MCF 10A (cell line): ENCODE measurements around the gene ATP6V1C2. TPM values are rescaled to one million over a fixed set of nuclear protein-coding genes. Genes with fewer than 3 reads are reported as not detected.

ENCODE experiments used
- BruUV-seq: library from RNA; stranded (reverse); fragments of 400-500 nt; replicated peaks from 2 replicates; lab custom pipeline; 2021; lab: Mats Ljungman, UMichigan
- CTCF ChIA-PET: fragments of 300-600 bp; sonication (Branson Sonifier 250); formaldehyde crosslinking; extraction: SDS; loops from one replicate; lab custom pipeline; 2021; ENCODE audit warnings: antibody characterized with exemption, inconsistent platforms; lab: Yijun Ruan, JAX
- POLR2A ChIA-PET: fragments of 300-600, 350-650 bp; sonication (Branson Sonifier 250); formaldehyde crosslinking; extraction: SDS; loops from one replicate; lab custom pipeline; 2020; ENCODE audit warnings: antibody characterized with exemption, inconsistent platforms; lab: Yijun Ruan, JAX
- DNase-seq: peaks from one replicate; pipeline ENCODE4 v3.0.0-alpha.2; 2018; ENCODE audit not compliant: unreplicated experiment
- H3K27ac Mint-ChIP-seq: one replicate; pipeline ENCODE4 v1.8.0; 2022; ENCODE audit warnings: mild to moderate bottlenecking, low read depth, mixed read lengths; ENCODE audit not compliant: unreplicated experiment
- H3K27me3 Mint-ChIP-seq: one replicate; pipeline ENCODE4 v1.8.0; 2022; ENCODE audit warnings: mixed read lengths; ENCODE audit not compliant: insufficient read depth, unreplicated experiment
- H3K36me3 Mint-ChIP-seq: one replicate; pipeline ENCODE4 v1.8.0; 2022; ENCODE audit warnings: mild to moderate bottlenecking, moderate library complexity, mixed read lengths; ENCODE audit not compliant: insufficient read depth, unreplicated experiment
- H3K4me1 Mint-ChIP-seq: one replicate; pipeline ENCODE4 v1.8.0; 2022; ENCODE audit warnings: mixed read lengths; ENCODE audit not compliant: insufficient read depth, unreplicated experiment
- H3K4me3 Mint-ChIP-seq: one replicate; pipeline ENCODE4 v1.8.0; 2022; ENCODE audit warnings: mild to moderate bottlenecking, moderate library complexity, mixed read lengths; ENCODE audit not compliant: unreplicated experiment
- H3K9me3 Mint-ChIP-seq: one replicate; pipeline ENCODE4 v1.8.0; 2022; ENCODE audit warnings: mixed read lengths; ENCODE audit not compliant: unreplicated experiment
- intact Hi-C: fragments of 100-400 bp; cut with micrococcal nuclease; formaldehyde crosslinking; loops from 2 replicates; pipeline ENCODE4 v1.14.1; 2022
- total RNA-seq: library from RNA; stranded (reverse); gene quantifications from 2 replicates; pipeline ENCODE4 v1.2.3, GENCODE V29; 2022
- TF ChIP-seq, protein P1 (sequence below): fragments of 200-600 bp; IDR thresholded peaks from one replicate; pipeline ENCODE4 v1.8.0; 2022; ENCODE audit warnings: antibody characterized with exemption, mild to moderate bottlenecking; ENCODE audit not compliant: unreplicated experiment

ATP6V1C2 gene
- total RNA-seq, 1 experiment from 2014 or later, result 0.19 TPM

DNA sequence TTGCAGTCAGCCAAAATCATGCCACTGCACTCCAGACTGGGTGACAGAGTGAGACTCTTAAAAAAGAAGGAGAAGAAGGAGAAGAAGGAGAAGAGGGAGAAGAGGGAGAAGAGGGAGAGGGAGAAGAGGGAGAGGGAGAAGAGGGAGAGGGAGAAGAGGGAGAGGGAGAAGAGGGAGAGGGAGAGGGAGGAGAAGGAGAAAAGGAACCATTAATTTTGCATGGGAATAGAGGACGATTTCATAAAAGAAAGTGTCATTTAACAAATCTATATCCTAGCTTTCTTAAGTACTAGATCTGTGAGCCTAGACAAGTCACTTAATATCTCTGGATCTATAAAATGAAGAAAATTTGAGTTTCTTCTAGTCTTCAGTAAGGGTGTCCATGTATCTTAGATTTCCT lies 41.2 kb upstream of the ATP6V1C2 start:
- BruUV-seq, result no TSS peak
- ChIA-PET CTCF (no interaction called here), POLR2A (interaction anchor here (0.7 kb wide), 1 partner anchor 137 kb away, joined by 3 read pairs; no protein-coding TSS in a partner anchor)
- no peak for DNase-seq
- H3K27ac Mint-ChIP-seq, result no peak overlapping the region
- peaks cover 69% of the 10 kb centered on the region for H3K36me3 Mint-ChIP-seq
- H3K4me1 Mint-ChIP-seq, result no peaks in the 10 kb centered on the region
- intact Hi-C loops, result no loop called here
- no peaks in the 10 kb centered on the region for H3K9me3 Mint-ChIP-seq
- TF ChIP-seq, protein P1, sequence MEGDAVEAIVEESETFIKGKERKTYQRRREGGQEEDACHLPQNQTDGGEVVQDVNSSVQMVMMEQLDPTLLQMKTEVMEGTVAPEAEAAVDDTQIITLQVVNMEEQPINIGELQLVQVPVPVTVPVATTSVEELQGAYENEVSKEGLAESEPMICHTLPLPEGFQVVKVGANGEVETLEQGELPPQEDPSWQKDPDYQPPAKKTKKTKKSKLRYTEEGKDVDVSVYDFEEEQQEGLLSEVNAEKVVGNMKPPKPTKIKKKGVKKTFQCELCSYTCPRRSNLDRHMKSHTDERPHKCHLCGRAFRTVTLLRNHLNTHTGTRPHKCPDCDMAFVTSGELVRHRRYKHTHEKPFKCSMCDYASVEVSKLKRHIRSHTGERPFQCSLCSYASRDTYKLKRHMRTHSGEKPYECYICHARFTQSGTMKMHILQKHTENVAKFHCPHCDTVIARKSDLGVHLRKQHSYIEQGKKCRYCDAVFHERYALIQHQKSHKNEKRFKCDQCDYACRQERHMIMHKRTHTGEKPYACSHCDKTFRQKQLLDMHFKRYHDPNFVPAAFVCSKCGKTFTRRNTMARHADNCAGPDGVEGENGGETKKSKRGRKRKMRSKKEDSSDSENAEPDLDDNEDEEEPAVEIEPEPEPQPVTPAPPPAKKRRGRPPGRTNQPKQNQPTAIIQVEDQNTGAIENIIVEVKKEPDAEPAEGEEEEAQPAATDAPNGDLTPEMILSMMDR, result no peak
- no peak overlapping the region for H3K4me3 Mint-ChIP-seq
- H3K27me3 Mint-ChIP-seq, result no peaks in the 10 kb centered on the region

DNA sequence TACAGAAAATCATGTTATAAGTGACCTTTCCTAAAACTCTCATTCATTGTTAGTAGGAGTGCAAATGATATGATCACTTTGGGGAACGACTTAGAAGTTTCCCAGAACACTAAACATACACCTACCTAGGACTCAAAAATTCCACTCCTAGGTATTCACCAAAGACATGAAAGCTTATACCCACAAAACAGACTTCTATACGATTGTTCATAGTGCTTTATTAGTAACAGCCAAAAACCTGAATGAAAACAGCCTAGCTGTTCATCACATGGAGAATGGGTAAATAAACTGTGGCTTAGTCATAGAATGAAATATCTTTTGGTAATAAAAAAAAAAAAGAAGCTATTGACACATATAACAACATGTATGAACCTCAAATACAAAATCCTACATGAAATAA lies 40.5 kb upstream of the ATP6V1C2 start:
- CTCF ChIA-PET, result interaction anchor here (0.6 kb wide), 1 partner anchor 301 kb away, joined by 3 read pairs; no protein-coding TSS in a partner anchor
- no TSS peak for BruUV-seq
- TF ChIP-seq, protein P1, result no peak
- Mint-ChIP-seq H3K27ac (no peak overlapping the region), H3K36me3 (peaks cover 65% of the 10 kb centered on the region), H3K9me3 (no peaks in the 10 kb centered on the region), H3K4me3 (no peak overlapping the region), H3K4me1 (no peaks in the 10 kb centered on the region), H3K27me3 (no peaks in the 10 kb centered on the region)
- no peak for DNase-seq
- intact Hi-C loops, result no loop called here
- POLR2A ChIA-PET, result interaction anchor here (1.4 kb wide), 1 partner anchor 9 kb away, joined by 8 read pairs; the partner anchor contains the start of gene NOL10

DNA sequence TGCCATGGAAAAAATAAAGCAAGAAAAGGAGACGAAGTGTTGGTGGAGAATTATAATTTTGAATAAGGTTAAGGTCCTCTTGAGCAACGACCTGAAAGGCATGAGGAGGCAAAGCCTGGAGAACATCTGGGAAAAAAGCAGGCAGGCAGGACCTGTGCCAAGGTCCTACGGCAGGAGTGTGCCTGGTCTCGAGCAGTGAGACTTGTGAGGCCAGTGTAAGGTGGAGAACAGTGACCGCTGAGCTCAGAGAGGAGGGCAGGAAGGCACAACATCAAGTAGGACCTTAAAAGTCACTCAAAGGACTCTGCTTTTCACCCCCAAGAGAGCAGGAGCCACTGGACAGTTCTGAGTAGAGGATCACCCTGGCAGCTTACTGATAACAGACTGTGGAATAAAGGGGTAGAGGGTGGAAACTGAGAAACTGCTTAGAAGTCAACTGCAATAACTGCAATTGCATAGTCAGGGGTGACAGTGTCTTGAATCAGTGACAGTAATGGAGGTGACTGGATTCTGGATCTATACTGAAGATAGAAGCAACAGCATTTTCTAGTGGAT lies 35.2 kb upstream of the ATP6V1C2 start:
- Mint-ChIP-seq H3K4me1 (peaks cover 4% of the 10 kb centered on the region), H3K27me3 (no peaks in the 10 kb centered on the region), H3K36me3 (peaks cover 35% of the 10 kb centered on the region), H3K27ac (no peak overlapping the region), H3K4me3 (no peak overlapping the region), H3K9me3 (no peaks in the 10 kb centered on the region)
- intact Hi-C loops, result no loop called here
- ChIA-PET CTCF (interaction anchor here (0.5 to 1.7 kb wide), 3 partner anchors 18 to 39 kb away, joined by 3 read pairs; no protein-coding TSS in a partner anchor), POLR2A (interaction anchor here (1.2 kb wide), 1 partner anchor 240 kb away, joined by 4 read pairs; no protein-coding TSS in a partner anchor)
- no peak for DNase-seq
- no TSS peak for BruUV-seq
- TF ChIP-seq, protein P1, result no peak

DNA sequence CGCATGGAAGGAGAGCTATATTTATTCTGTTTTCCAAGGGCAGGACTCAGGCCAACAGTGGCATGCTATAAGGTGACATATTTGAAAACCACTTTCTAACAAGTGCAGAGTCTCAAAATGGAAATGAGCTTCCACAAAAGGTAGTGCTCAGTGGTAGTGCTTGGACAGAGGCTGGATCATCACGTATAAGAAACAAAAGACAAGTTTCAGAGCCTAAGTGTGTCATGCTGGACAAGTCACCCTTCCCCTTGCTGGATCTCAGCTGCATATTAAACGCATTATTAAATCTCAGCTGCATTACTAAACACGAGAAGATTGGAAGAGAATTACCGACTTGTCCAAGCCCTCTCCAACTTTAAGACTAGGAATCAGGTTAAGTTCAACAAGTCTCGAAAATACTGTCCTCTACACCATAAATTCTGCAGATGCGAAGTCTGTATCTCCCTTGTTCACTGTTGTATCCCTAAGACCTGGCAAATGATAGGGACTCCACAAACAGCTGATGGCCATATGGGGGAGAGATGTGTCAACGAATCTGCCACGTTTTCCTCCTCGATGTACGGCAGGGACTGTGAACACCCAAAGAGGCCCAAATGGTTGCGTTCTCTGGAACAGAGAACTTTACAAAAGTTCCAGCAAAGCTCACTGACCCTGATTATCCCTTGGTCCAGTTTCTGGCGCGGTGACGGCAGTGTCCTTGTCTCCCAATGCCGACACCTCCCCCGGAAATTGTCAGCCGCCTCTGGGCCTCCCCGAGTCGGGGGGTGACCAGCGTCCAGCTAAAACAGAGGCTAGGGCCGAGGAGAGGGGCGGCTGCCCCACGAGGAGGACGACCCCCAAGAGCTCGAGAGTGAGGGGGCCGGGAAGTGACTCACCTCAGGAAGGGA lies 32.3 kb upstream of the ATP6V1C2 start:
- TSS peak; percentile 62 for BruUV-seq
- no peaks in the 10 kb centered on the region for H3K9me3 Mint-ChIP-seq
- DNase-seq, result peak; percentile 7
- H3K4me1 Mint-ChIP-seq, result peaks cover 5% of the 10 kb centered on the region
- intact Hi-C loops, result no loop called here
- H3K27me3 Mint-ChIP-seq, result no peaks in the 10 kb centered on the region
- POLR2A ChIA-PET, result interaction anchor here (0.7 to 3.0 kb wide), 8 partner anchors 8 to 620 kb away, joined by 3 to 17 read pairs (median 4); partner anchors contain the start of genes ODC1 and PDIA6
- CTCF ChIA-PET, result interaction anchor here (0.5 to 1.1 kb wide), 8 partner anchors 10 to 708 kb away, joined by 3 to 5 read pairs (median 3); no protein-coding TSS in a partner anchor
- no peak overlapping the region for H3K4me3 Mint-ChIP-seq
- no peak overlapping the region for H3K27ac Mint-ChIP-seq
- peaks cover 15% of the 10 kb centered on the region for H3K36me3 Mint-ChIP-seq
- TF ChIP-seq, protein P1, result no peak
